Measurements from ENCODE around the gene ALG1.
"Not testable (repeated sequence)": the region's sequence is repeated elsewhere in the genome, so short reads cannot be mapped to it uniquely, and the experiment has no call there.

The ALG1 gene

DNA sequence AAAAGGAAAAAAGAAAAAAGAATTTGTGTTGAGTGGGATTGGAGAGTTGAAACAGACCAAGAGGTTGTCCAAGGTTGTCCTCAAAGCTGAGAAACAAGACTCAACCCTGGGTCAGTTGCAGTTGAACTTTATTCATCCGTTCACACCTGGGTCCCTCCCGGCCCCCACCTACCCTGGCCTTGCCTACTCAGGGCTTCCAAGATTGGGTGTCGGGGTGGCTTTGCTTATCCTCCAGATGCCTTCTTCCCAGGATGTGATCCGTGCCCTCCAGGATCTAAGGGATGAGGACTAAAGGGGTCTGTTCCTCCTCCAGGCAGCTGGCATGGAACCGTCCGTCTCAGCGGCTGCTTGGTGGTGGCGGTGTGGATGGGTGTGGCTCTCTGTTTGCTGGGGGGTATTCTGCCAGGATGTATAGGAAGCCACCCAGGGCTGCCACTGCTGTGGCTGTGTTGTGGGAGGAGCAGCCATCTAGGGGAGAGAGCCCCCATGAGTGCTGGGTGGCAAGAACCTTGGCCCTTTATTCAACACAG, 27.6 kb upstream of the ALG1 start:
- no peak for DNase-seq

- not testable (repeated sequence) for DNase-seq
These were observed 27.1 kb upstream of the ALG1 start for GRCh38 chr16:5044581-5044980.

GRCh38 chr16:5045499-5046115, 26.0 kb upstream of the ALG1 start:
- no peak for DNase-seq

DNA sequence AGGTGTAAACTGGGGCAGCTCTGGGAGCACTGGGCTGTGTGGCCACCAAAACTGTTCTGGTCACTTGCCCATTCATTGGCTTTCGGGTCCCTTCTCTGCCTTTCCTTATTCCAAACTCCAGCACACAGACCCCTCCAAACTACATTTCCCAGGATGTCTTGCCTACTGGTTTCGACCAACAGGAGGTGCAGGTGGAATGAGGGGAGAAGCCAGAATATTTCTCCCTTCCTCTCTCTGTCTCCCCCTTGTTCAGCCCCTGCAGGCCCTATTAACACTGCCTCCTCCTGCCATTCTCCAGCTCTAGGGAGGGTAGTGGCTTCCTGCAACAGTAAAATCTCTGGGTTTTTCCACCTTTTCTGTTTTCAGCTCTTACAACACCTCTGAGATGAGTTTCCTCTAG, 24.7 kb upstream of the ALG1 start:
- no peak for DNase-seq

- DNase-seq: no peak
These were observed 16.5 kb upstream of the ALG1 start for GRCh38 chr16:5054876-5055865.

DNA sequence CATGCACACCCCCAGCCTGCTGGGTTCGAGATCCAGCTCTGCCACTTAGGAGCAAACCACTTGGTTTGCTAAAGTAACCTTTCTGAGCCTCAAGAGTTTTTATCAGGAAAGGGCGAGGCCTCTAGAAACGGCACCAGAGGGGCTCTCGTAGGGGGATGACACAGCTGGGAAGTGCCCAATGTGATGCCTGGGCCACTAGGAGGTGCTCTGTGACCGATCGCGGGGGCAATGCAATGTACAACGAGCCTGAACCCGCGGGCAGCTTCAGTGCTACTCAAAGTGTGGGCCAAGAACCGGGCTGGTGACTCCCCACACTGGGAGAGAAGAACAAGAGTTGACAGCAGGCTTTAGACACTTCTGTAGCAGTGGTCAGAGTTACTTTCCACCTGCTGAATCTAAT, 15.3 kb upstream of the ALG1 start:
- DNase-seq: peak in 1 of 56 donors; percentile 13

DNA sequence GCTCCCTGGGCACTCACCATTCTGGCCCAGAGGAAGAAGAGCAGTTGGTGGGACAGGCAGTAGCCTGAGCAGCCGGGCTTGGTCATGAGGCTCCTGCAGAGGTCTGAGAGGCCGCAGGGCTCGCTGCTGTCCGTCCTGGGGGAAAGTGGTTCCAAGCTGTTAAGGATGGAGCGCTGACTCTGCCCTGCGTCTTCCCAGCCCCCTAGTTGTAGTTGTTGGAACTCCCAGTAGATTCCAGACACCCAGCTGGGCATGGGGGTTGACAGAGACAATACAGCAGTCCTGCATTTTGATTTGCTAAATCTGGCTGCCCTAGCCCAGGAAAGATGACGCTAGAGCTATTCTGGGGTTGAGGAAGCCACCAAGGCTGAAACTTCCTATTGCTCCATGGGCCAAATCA, 13.2 kb upstream of the ALG1 start:
- peak in 2 of 56 donors; percentile 8 for DNase-seq

- DNase-seq: no peak
These were observed 12.1 kb upstream of the ALG1 start for GRCh38 chr16:5059386-5060072.

DNA sequence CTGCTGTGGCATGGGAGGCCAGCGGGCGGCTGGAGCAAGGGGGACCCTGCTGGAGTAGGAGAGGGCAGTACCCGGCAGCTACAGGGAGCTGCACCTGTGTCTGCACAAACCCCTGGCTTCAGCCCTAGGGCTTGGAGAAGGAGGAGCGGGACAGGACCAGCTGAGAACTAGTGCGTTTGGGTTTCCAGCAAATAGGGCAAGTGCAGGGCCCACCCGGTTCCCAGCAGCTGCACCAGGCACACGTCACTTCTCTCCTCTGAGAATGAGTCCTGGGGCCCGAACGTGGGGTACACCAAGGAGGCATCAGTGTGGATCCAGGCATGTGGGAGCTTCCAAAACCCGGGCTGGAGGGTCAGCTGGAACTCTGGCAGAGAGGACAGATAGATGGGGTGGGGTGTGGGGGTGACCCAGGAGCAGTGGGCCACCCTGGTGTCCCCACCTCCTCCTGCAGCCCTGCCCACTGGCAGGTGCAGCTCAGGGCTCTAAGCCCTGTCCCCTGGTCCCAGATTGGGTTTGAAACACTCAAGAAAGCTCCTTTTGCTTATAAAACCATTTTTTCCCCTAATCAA, 11.5 kb upstream of the ALG1 start:
- DNase-seq: no peak

DNA sequence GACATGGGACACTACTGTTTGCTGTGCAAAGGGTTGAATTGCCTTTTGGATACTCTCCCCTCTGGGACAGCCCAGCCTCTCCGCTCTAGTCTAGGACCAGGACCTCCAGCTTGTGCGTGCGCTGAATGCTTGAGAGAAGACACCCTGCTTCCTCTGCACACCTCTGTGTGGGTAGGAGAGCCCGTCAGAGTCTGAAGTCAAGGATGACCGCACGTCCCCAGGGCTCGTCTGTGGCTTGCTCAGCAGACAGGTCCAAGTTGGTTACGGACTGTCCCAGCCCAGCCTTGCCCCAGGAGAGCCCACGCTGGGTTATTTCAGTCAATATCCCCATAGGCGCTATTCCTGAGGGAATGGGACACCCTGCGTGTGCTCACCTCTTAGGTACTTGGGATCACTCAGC, 9.6 kb upstream of the ALG1 start:
- no peak for DNase-seq

GRCh38 chr16:5062790-5063765, 8.6 kb upstream of the ALG1 start:
- no peak for DNase-seq

- DNase-seq: no peak
These were observed 6.7 kb upstream of the ALG1 start for GRCh38 chr16:5064915-5065314.

GRCh38 chr16:5065326-5065725, 6.3 kb upstream of the ALG1 start:
- DNase-seq: no peak

DNA sequence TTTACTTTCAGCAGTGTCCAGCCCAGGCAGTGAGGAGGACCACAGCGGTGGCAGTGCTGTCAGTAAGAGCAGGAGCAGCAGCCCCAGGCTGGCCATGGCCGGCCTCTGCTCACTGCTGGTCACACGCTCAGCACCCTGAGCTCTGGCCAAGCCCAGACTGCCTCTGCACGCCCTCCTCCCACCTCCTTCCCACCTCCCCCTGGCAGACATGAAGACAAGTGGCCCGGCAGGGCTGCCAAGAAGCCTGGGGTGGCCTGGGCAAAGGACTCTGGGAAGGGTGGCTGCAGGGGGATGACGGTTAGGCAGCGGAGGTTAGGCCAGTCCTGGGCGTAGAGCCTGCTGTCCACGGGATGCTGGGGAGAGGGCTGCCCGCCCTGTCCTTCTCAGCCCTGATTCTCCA, 5.8 kb upstream of the ALG1 start, which contains the start of gene C16orf89:
C16orf89 (minus strand) TSS at position 144 of the 400 bp plus-strand sequence; CDS start at position 96, 48 bp downstream.
- peak in 47 of 56 donors; percentile 6 to 79 (median 51) for DNase-seq

DNA sequence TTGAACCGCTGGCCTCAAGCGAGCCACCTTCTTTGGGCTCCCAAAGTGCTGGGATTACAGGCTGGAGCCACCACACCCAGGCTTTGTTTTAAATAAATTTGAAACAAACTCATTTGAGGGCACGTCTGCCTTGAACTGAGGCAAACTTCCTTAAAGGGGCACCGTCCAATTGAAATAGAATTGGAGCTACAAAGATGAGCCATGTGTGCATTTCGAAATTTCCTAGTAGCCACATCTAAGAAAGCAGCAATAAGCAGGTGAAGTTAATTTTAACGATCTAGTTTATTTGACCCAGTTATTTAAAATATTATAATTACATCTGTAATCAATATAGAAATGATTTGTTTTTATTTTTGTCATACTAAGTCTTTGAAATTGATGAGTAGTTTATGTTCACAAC, 5.1 kb upstream of the ALG1 start:
- no peak for DNase-seq

- DNase-seq: no peak
These were observed 2.6 kb upstream of the ALG1 start for GRCh38 chr16:5069048-5069447.

DNA sequence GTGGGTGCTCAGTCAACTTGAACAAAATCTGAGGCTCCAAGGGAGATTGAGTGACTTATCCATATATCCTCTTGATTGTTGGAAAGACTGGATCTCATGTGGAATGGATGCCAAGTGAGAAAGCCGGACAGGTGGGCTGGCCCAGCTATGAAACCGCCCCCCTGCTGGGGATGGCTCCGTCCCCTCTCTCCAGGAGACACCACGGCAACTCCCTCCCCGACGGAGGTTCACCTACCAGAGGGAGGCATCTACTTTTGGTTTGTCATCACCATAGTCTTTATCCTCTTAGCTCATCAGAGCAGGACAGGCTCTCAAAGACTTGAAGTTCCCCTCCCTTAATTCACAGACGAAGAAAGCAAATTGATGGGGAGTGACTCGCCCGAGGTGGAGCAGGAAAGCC, 1.8 kb upstream of the ALG1 start:
- no peak for DNase-seq

DNA sequence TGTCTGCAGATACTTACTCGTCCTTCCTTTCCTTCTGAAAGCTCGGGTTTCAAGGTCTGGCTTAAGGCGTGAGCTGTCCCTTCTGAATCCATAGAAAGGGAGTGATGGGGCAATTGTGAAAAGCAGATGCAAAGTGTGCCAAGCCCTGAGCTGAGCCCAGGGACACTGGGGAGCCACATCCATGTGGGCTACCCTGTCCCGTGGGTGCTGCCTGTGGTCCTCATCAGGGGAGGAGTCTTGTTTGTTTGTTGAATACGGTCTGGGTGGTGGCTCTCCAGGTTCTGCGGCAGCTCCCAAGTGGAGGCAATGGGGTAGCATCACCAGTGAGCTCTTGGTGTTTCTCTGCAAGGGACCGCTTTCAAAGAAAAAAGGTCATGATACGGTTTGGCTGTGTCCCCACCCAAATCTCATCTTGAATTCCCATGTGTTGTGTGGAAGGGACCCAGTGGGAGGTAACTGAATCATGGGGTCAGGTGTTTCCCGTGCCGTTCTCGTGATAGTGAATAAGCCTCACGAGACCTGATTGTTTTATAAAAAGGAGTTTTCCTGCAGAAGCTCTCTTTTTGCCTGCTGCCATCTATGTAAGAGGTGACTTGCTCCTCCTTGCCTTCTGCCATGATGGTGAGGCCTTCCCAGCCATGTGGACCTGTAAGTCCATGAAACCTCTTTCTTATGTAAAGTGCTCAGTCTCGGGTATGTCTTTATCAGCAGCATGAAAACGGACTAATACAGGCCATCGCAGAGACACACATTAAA, 1.0 kb upstream of the ALG1 start:
- no peak for DNase-seq

DNA sequence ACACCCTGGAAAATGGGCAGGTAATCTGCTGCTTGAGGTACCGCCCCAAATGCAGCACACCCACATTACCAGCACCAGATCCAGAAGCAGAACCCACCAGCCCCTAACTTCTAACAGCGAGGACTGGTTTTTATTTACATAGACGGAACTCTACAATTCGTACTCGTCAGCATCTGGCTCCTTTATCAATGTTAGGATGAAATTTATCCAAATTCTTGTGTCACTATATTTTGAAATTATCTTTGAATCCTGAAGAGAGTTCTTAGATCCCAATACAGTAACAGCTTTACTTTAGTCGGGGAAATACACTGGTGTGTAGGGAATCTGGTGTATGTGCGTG, 332 bp upstream of the ALG1 start:
- DNase-seq: no peak

Data from nucleus accumbens (tissue), 56 donors.